Esophagus squamous epithelium (tissue), 4 donors: ENCODE data around the gene BTBD2.

Experiments
- CTCF ChIP-seq, 6 experiments: fragments of 450-650 bp in 4 of 6; fragments of 200-600 bp in 2 of 6; sonication (generic) in 2 of 6; IDR thresholded peaks; one replicate each; pipeline ENCODE4 v1.5.1; 2016 to 2019; ENCODE audit warnings: antibody characterized with exemption in 6 of 6, mild to moderate bottlenecking in 4 of 6, moderate library complexity in 4 of 6
- POLR2A ChIP-seq, 4 donors: fragments of 450-650 bp; IDR thresholded peaks; one replicate each; pipeline ENCODE4 v1.6.1; 2017; ENCODE audit warnings: antibody characterized with exemption in 4 of 4, mild to moderate bottlenecking in 4 of 4, moderate library complexity in 3 of 4

- TF ChIP-seq CTCF (IDR thresholded peaks at IDR 0.05) (no peak), POLR2A (IDR thresholded peaks at IDR 0.05) (no peak)
Observed at GRCh38 chr19:2013683-2013961, 1.9 kb downstream of the BTBD2 start.
